Spleen (tissue), 11 donors: ENCODE results near the gene IL1RAPL2. TPM values are rescaled to one million over a fixed set of nuclear protein-coding genes. Genes with fewer than 3 reads are reported as not detected.

ENCODE experiments used
- DNase-seq: peaks from one replicate; pipeline ENCODE4 v3.0.0-alpha.2; 2020
- H3K27ac ChIP-seq, 8 donors: fragments of 200-600 bp; sonication (generic) in 7 of 8; 1 replicate in 4 of 8; 2 replicates in 4 of 8; pipeline versions ENCODE4 v1.5.0 to v1.8.0; 2016 to 2021; ENCODE audit warnings: inconsistent platforms in 4 of 8, mild to moderate bottlenecking in 4 of 8, moderate library complexity in 1 of 8
- H3K27me3 ChIP-seq, 7 donors: fragments of 200-600 bp; sonication (generic) in 6 of 7; replicated peaks in 1 of 7; 1 replicate in 4 of 7; 2 replicates in 3 of 7; pipeline versions ENCODE4 v1.5.0 to v1.8.0; 2016 to 2021; ENCODE audit warnings: inconsistent platforms in 3 of 7, mild to moderate bottlenecking in 1 of 7
- H3K36me3 ChIP-seq, 6 donors: fragments of 200-600 bp; sonication (generic) in 5 of 6; 1 replicate in 4 of 6; 2 replicates in 2 of 6; pipeline versions ENCODE4 v1.5.0 to v1.8.0; 2016 to 2021; ENCODE audit warnings: inconsistent platforms in 2 of 6
- H3K4me1 ChIP-seq, 6 donors: fragments of 200-600 bp; sonication (generic) in 5 of 6; 1 replicate in 3 of 6; 2 replicates in 3 of 6; pipeline versions ENCODE4 v1.5.0 to v1.8.0; 2016 to 2021; ENCODE audit warnings: inconsistent platforms in 3 of 6
- H3K4me3 ChIP-seq, 8 donors: fragments of 200-600 bp; sonication (generic) in 7 of 8; 1 replicate in 4 of 8; 2 replicates in 4 of 8; pipeline versions ENCODE4 v1.5.0 to v1.8.0; 2016 to 2021; ENCODE audit warnings: inconsistent platforms in 4 of 8, mild to moderate bottlenecking in 4 of 8, moderate library complexity in 2 of 8
- H3K9me3 ChIP-seq, 8 donors: fragments of 200-600 bp; sonication (generic) in 7 of 8; 1 replicate in 4 of 8; 2 replicates in 4 of 8; pipeline versions ENCODE4 v1.5.0 to v1.8.0; 2016 to 2021; ENCODE audit warnings: inconsistent platforms in 4 of 8
- CTCF ChIP-seq, 11 experiments: fragments of 200-600 bp in 7 of 11; fragments of 450-650 bp in 4 of 11; sonication (generic) in 4 of 11; IDR thresholded peaks in 8 of 11; conservative IDR thresholded peaks in 3 of 11; 1 replicate in 7 of 11; 2 replicates in 4 of 11; pipeline versions ENCODE4 v1.4.0 to v1.8.0; 2016 to 2021; ENCODE audit warnings: antibody characterized with exemption in 11 of 11, inconsistent platforms in 4 of 11, mild to moderate bottlenecking in 1 of 11
- POLR2A ChIP-seq, 3 donors: fragments of 450-650 bp; IDR thresholded peaks; one replicate each; pipeline ENCODE4 v1.5.1; 2017; ENCODE audit warnings: antibody characterized with exemption in 3 of 3, mild to moderate bottlenecking in 1 of 3
- POLR2AphosphoS5 ChIP-seq, 3 donors: sonication (generic); formaldehyde crosslinking; IDR thresholded peaks; one replicate each; pipeline ENCODE4 v1.5.1; 2017; ENCODE audit warnings: antibody characterized with exemption in 3 of 3
- WGBS, 5 donors: extraction: QIAGEN DNeasy Blood & Tissue Kit in 3 of 5; methylation state at CpG; one replicate each; pipeline versions ENCODE4 v1.1.5 to v1.1.7; 2013 to 2018; 5-methylcytosine and 5-hydroxymethylcytosine counted together
- intact Hi-C: fragments of 100-400 bp; cut with DNase I; formaldehyde crosslinking; loops from one replicate; pipeline ENCODE4 v1.15.0; 2023; ENCODE audit warnings: low total_unique reads
- polyA plus RNA-seq, 3 donors: library from polyadenylated mRNA; stranded (reverse); fragments of 200-250 nt; gene quantifications; one replicate each; pipeline ENCODE4 v1.2.1, GENCODE V29; 2013
- total RNA-seq, 7 donors: library from RNA; depleted of rRNA in 3 of 7; stranded (reverse); fragments of >200 nt in 3 of 7; fragmentation: NEBNext Ultra II Directional in 4 of 7; extraction: Animal tissue kit (Norgen Biotek cat#: 25700) in 4 of 7; gene quantifications; one replicate each; pipeline versions ENCODE4 v1.1.0 to v1.2.1, GENCODE V29; 2016 to 2021
- donor health status: healthy with polysubstance abuse.
- donor health status: DM: no; HTN: no; CAD: no; lungs with moderate emphysema.
- donor health status: DM: no; HTN: no; CAD: no.
- donor health status: Bipolar disorder and iron deficiency.
- donor health status: healthy.
- donor health status: DM: no; HTN: no; CAD: no.
- donor health status: DM: yes; HTN: yes; CAD: no.

The IL1RAPL2 gene
- total and polyA plus RNA-seq, 10 donors: not detected

- Histone ChIP-seq H3K27ac (no peak overlapping the region), H3K4me3 (no peak overlapping the region), H3K9me3 (peaks cover 0 to 8% (median 0%) of the 10 kb centered on the region in 8 donors), H3K27me3 (no peaks in the 10 kb centered on the region), H3K4me1 (no peaks in the 10 kb centered on the region), H3K36me3 (no peaks in the 10 kb centered on the region)
- no peak for DNase-seq
- TF ChIP-seq POLR2A (IDR thresholded peaks at IDR 0.05): no peak
- TF ChIP-seq CTCF (IDR thresholded peaks at IDR 0.05 in 8 of 11, conservative IDR thresholded peaks at IDR 0.05 in 3 of 11): no peak
- TF ChIP-seq POLR2AphosphoS5 (IDR thresholded peaks at IDR 0.05): no peak
- intact Hi-C loops: no loop called here
- 84 to 96% (median 89%) methylated on average over 1 of the region's 1 CpG for WGBS, 5 donors
Measured at GRCh38 chrX:105526431-105526830, 960.4 kb downstream of the IL1RAPL2 start.

DNA sequence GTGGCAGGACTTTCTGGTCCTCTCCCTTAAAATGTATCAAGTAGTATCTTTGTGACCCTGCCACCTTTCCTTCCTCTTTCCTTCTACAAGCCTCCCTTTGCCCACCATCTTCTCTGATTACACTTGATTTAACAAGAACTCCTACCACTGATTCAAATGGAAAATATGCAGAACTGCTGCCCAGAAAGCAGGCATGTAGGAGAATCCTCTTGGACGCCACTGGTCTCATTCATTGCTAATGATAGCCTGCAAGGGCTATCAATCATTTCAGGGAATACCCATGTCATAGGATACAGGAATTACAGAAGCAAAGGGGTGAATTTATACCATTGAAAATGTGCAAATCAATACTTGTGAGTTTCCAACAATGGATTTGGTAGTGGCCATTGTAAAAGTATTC lies 961.8 kb downstream of the IL1RAPL2 start:
- H3K4me1 ChIP-seq: no peaks in the 10 kb centered on the region
- intact Hi-C loops: no loop called here
- DNase-seq: no peak
- no peak overlapping the region for H3K4me3 ChIP-seq
- TF ChIP-seq POLR2AphosphoS5 (IDR thresholded peaks at IDR 0.05) (no peak), POLR2A (IDR thresholded peaks at IDR 0.05) (no peak), CTCF (IDR thresholded peaks at IDR 0.05 in 8 of 11, conservative IDR thresholded peaks at IDR 0.05 in 3 of 11) (no peak)
- H3K9me3 ChIP-seq: peaks cover 0 to 15% (median 1%) of the 10 kb centered on the region in 8 donors
- no peaks in the 10 kb centered on the region for H3K27me3 ChIP-seq
- 24 to 85% (median 32%) methylated on average over 1 of the region's 1 CpG for WGBS, 5 donors
- no peaks in the 10 kb centered on the region for H3K36me3 ChIP-seq
- H3K27ac ChIP-seq: no peak overlapping the region

DNA sequence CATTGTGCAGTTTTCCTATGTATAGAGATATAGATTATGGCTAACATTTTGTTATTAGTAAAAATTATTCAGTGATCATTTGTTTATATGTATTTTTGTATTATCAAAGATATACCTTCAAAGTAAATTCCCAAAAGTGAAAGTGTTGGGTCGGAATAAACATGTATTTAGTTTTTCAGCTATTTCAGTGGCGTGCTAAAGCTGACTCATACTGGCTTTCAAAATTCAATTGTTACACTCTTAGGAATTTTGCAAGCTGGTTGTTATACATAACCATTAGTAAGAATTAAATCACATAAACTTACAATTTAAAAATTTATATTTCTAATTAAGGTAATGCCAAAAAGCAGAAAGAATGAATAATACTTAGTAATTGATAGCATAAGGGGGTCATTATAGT lies 968.0 kb downstream of the IL1RAPL2 start:
- no peak for TF ChIP-seq POLR2AphosphoS5 (IDR thresholded peaks at IDR 0.05)
- TF ChIP-seq POLR2A (IDR thresholded peaks at IDR 0.05): no peak
- no peak for TF ChIP-seq CTCF (IDR thresholded peaks at IDR 0.05 in 8 of 11, conservative IDR thresholded peaks at IDR 0.05 in 3 of 11)
- Histone ChIP-seq H3K4me3 (no peak overlapping the region), H3K27me3 (peaks cover 0 to 3% (median 0%) of the 10 kb centered on the region in 7 donors), H3K36me3 (no peaks in the 10 kb centered on the region), H3K9me3 (peaks cover 0 to 18% (median 1%) of the 10 kb centered on the region in 8 donors), H3K27ac (no peak overlapping the region), H3K4me1 (no peaks in the 10 kb centered on the region)
- intact Hi-C loops: no loop called here
- 68 to 91% (median 84%) methylated on average over 2 of the region's 2 CpGs for WGBS, 5 donors
- no peak for DNase-seq

- H3K27me3 ChIP-seq: no peaks in the 10 kb centered on the region
- H3K27ac ChIP-seq: no peak overlapping the region
- peaks cover 0 to 5% (median 0%) of the 10 kb centered on the region in 8 donors for H3K9me3 ChIP-seq
- no peaks in the 10 kb centered on the region for H3K4me1 ChIP-seq
- intact Hi-C loops: no loop called here
- no peak overlapping the region for H3K4me3 ChIP-seq
- no peak for DNase-seq
- TF ChIP-seq POLR2AphosphoS5 (IDR thresholded peaks at IDR 0.05) (no peak), CTCF (IDR thresholded peaks at IDR 0.05 in 8 of 11, conservative IDR thresholded peaks at IDR 0.05 in 3 of 11) (no peak), POLR2A (IDR thresholded peaks at IDR 0.05) (no peak)
- H3K36me3 ChIP-seq: no peaks in the 10 kb centered on the region
Measured at GRCh38 chrX:105543283-105543682, 977.3 kb downstream of the IL1RAPL2 start.
